ENCODE data around the gene PVR.

PVR gene

DNA sequence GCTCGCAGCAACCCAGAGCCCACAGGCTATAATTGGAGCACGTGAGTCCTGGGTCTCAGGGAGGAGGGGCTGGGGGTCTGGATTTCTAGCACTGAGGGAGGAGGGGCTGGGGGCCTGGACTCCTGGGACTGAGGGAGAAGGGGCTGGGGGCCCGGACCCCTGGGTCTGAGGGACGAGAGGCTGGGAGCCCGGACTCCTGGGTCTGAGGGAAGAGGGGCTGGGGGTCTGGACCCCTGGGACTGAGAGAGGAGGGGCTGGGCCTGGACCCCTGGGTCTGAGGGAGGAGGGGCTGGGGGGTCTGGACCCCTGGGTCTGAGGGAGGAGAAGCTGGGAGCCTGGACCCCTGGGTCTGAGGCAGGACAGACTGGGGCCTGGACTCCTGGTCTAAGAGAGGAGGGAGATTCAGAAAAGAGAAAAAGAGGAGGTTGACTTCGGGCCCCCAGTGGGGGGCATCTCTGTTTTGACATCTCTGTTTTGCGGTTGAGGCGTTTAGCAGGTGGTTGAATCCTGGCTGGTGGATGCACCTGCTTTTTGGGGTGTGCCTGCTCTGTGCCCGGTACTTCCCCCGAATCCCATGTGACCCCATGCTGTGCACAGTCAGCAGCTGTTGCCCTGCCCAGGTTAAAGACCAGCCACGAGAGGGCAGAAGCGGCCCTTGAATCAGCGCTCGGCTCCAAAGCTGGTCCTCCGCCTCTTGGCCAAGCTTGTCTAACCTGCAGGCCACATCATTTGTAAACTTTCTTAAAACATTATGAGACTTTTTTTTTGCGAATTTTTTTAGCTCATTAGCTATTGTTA is 10.5 kb downstream of the PVR start:
- DNase-seq (ENCODE audit: low read depth): peak; percentile 90
- TF ChIP-seq CTCF (IDR thresholded peaks at IDR 0.05; ENCODE audit: insufficient read depth, low read depth, low read length, missing control alignments): peak; percentile 84
- no peak overlapping the region for H3K4me3 ChIP-seq (ENCODE audit: low read depth, low read length)

- DNase-seq (ENCODE audit: low read depth): peak; percentile 70
- H3K4me3 ChIP-seq (ENCODE audit: low read depth, low read length): no peak overlapping the region
- peak; percentile 94 for TF ChIP-seq CTCF (IDR thresholded peaks at IDR 0.05; ENCODE audit: insufficient read depth, low read depth, low read length, missing control alignments)
These were observed 13.7 kb downstream of the PVR start for GRCh38 chr19:44657211-44657921.

GRCh38 chr19:44658069-44658733 is 14.5 kb downstream of the PVR start:
- TF ChIP-seq CTCF (IDR thresholded peaks at IDR 0.05; ENCODE audit: insufficient read depth, low read depth, low read length, missing control alignments): no peak
- no peak overlapping the region for H3K4me3 ChIP-seq (ENCODE audit: low read depth, low read length)
- no peak for DNase-seq (ENCODE audit: low read depth)

- no peak for TF ChIP-seq CTCF (IDR thresholded peaks at IDR 0.05; ENCODE audit: insufficient read depth, low read depth, low read length, missing control alignments)
- DNase-seq (ENCODE audit: low read depth): no peak
- H3K4me3 ChIP-seq (ENCODE audit: low read depth, low read length): no peak overlapping the region
These were observed 16.4 kb downstream of the PVR start for GRCh38 chr19:44660081-44660480.

GRCh38 chr19:44661205-44661604 is 17.5 kb downstream of the PVR start:
- no peak for TF ChIP-seq CTCF (IDR thresholded peaks at IDR 0.05; ENCODE audit: insufficient read depth, low read depth, low read length, missing control alignments)
- no peak for DNase-seq (ENCODE audit: low read depth)

DNA sequence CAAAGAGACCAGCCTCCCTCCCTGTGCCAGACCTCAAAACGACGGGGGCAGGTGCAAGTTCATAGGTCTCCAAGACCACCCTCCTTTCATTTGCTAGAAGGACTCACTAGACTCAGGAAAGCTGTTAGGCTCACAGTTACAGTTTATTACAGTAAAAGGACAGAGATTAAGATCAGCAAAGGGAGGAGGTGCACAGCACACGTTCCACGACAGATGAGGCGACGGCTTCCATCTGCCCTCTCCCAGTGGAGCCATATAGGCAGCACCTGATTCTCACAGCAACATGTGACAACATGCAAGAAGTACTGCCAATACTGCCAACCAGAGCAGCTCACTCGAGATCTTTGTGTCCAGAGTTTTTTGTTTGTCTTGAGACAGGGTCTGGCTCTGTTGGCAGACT is 18.2 kb downstream of the PVR start:
- no peak for DNase-seq (ENCODE audit: low read depth)
- TF ChIP-seq CTCF (IDR thresholded peaks at IDR 0.05; ENCODE audit: insufficient read depth, low read depth, low read length, missing control alignments): no peak

More at GRCh38 chr19:44661205-44661604, 17.5 kb downstream of the PVR start:
- H3K4me3 ChIP-seq (ENCODE audit: low read depth, low read length): no peak overlapping the region

More for the DNA sequence above, 18.2 kb downstream of the PVR start:
- H3K4me3 ChIP-seq (ENCODE audit: low read depth, low read length): no peak overlapping the region

All from GM12865 (cell line).